Liver (tissue), 3 donors: Measurements from ENCODE around the gene BDH1.
"Not testable (repeated sequence)": the region's sequence is repeated elsewhere in the genome, so short reads cannot be mapped to it uniquely, and the experiment has no call there.

Experiments
- GABPA ChIP-seq, 2 donors: IDR thresholded peaks in 1 of 2; conservative IDR thresholded peaks in 1 of 2; 2 replicates each; pipeline ENCODE4 v1.6.1; 2016; ENCODE audit warnings: antibody characterized with exemption in 2 of 2, mild to moderate bottlenecking in 1 of 2, moderate library complexity in 1 of 2
- HNF4G ChIP-seq: IDR thresholded peaks from 2 replicates; pipeline ENCODE4 v1.6.1; 2016; ENCODE audit warnings: antibody characterized with exemption
- JUND ChIP-seq, 2 donors: IDR thresholded peaks; 2 replicates each; pipeline ENCODE4 v1.6.1; 2016; ENCODE audit warnings: antibody characterized with exemption in 2 of 2
- TAF1 ChIP-seq: conservative IDR thresholded peaks from 2 replicates; pipeline ENCODE4 v1.6.1; 2016; ENCODE audit warnings: antibody characterized with exemption, mild to moderate bottlenecking
- TF ChIP-seq, protein P1 (sequence below): fragments of 150-350 bp; IDR thresholded peaks from 2 replicates; pipeline ENCODE4 v1.5.1; 2017; ENCODE audit warnings: improper control_type of control experiment, low read depth, low read length; ENCODE audit not compliant: missing input control
- TF ChIP-seq, protein P2 (sequence below): IDR thresholded peaks from 2 replicates; pipeline ENCODE4 v1.6.1; 2016; ENCODE audit warnings: antibody characterized with exemption, mild to moderate bottlenecking
- TF ChIP-seq, protein P3 (sequence below): IDR thresholded peaks from 2 replicates; pipeline ENCODE4 v1.6.1; 2016; ENCODE audit warnings: antibody characterized with exemption
- donor health status: healthy.
- donor health status: healthy.

DNA sequence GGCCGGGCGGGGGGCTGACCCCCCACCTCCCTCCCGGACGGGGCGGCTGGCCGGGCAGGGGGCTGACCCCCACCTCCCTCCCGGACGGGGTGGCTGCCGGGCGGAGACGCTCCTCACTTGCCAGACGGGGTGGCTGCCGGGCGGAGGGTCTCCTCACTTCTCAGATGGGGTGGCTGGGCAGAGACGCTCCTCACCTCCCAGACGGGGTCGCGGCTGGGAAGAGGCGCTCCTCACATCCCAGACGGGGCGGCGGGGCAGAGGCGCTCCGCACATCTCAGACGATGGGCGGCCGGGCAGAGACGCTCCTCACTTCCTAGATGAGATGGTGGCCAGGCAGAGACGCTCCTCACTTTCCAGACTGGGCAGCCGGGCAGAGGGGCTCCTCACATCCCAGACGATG is 46.6 kb upstream of the BDH1 start:
- TF ChIP-seq, protein P1, sequence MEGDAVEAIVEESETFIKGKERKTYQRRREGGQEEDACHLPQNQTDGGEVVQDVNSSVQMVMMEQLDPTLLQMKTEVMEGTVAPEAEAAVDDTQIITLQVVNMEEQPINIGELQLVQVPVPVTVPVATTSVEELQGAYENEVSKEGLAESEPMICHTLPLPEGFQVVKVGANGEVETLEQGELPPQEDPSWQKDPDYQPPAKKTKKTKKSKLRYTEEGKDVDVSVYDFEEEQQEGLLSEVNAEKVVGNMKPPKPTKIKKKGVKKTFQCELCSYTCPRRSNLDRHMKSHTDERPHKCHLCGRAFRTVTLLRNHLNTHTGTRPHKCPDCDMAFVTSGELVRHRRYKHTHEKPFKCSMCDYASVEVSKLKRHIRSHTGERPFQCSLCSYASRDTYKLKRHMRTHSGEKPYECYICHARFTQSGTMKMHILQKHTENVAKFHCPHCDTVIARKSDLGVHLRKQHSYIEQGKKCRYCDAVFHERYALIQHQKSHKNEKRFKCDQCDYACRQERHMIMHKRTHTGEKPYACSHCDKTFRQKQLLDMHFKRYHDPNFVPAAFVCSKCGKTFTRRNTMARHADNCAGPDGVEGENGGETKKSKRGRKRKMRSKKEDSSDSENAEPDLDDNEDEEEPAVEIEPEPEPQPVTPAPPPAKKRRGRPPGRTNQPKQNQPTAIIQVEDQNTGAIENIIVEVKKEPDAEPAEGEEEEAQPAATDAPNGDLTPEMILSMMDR, result not testable (repeated sequence)
- not testable (repeated sequence) for TF ChIP-seq GABPA (IDR thresholded peaks at IDR 0.05 in 1 of 2, conservative IDR thresholded peaks at IDR 0.05 in 1 of 2); HNF4G; TAF1; JUND (IDR thresholded peaks at IDR 0.05)
- TF ChIP-seq, protein P2, sequence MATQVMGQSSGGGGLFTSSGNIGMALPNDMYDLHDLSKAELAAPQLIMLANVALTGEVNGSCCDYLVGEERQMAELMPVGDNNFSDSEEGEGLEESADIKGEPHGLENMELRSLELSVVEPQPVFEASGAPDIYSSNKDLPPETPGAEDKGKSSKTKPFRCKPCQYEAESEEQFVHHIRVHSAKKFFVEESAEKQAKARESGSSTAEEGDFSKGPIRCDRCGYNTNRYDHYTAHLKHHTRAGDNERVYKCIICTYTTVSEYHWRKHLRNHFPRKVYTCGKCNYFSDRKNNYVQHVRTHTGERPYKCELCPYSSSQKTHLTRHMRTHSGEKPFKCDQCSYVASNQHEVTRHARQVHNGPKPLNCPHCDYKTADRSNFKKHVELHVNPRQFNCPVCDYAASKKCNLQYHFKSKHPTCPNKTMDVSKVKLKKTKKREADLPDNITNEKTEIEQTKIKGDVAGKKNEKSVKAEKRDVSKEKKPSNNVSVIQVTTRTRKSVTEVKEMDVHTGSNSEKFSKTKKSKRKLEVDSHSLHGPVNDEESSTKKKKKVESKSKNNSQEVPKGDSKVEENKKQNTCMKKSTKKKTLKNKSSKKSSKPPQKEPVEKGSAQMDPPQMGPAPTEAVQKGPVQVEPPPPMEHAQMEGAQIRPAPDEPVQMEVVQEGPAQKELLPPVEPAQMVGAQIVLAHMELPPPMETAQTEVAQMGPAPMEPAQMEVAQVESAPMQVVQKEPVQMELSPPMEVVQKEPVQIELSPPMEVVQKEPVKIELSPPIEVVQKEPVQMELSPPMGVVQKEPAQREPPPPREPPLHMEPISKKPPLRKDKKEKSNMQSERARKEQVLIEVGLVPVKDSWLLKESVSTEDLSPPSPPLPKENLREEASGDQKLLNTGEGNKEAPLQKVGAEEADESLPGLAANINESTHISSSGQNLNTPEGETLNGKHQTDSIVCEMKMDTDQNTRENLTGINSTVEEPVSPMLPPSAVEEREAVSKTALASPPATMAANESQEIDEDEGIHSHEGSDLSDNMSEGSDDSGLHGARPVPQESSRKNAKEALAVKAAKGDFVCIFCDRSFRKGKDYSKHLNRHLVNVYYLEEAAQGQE, result not testable (repeated sequence)
- TF ChIP-seq, protein P3, sequence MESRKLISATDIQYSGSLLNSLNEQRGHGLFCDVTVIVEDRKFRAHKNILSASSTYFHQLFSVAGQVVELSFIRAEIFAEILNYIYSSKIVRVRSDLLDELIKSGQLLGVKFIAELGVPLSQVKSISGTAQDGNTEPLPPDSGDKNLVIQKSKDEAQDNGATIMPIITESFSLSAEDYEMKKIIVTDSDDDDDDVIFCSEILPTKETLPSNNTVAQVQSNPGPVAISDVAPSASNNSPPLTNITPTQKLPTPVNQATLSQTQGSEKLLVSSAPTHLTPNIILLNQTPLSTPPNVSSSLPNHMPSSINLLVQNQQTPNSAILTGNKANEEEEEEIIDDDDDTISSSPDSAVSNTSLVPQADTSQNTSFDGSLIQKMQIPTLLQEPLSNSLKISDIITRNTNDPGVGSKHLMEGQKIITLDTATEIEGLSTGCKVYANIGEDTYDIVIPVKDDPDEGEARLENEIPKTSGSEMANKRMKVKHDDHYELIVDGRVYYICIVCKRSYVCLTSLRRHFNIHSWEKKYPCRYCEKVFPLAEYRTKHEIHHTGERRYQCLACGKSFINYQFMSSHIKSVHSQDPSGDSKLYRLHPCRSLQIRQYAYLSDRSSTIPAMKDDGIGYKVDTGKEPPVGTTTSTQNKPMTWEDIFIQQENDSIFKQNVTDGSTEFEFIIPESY, result not testable (repeated sequence)
